Liver (tissue), 3 donors: ENCODE measurements around the gene TUBGCP5.

ENCODE experiments used
- EGR1 ChIP-seq, 2 donors: IDR thresholded peaks; 2 replicates each; pipeline ENCODE4 v1.6.1; 2016 to 2018; ENCODE audit warnings: antibody characterized with exemption in 2 of 2, low read depth in 2 of 2
- RXRA ChIP-seq, 2 donors: IDR thresholded peaks; 2 replicates each; pipeline ENCODE4 v1.6.1; 2017 to 2018; ENCODE audit warnings: antibody characterized with exemption in 2 of 2, mild to moderate bottlenecking in 1 of 2
- YY1 ChIP-seq: IDR thresholded peaks from 2 replicates; pipeline ENCODE4 v1.6.1; 2016; ENCODE audit warnings: antibody characterized with exemption, mild to moderate bottlenecking
- TF ChIP-seq, protein P1 (sequence below): fragments of 150-350 bp; IDR thresholded peaks from 2 replicates; pipeline ENCODE4 v1.5.1; 2017; ENCODE audit warnings: improper control_type of control experiment, low read depth, low read length; ENCODE audit not compliant: missing input control
- TF ChIP-seq, protein P2 (sequence below): IDR thresholded peaks from 2 replicates; pipeline ENCODE4 v1.6.1; 2016; ENCODE audit warnings: antibody characterized with exemption, mild to moderate bottlenecking
- TF ChIP-seq, protein P3 (sequence below): IDR thresholded peaks from 2 replicates; pipeline ENCODE4 v1.6.1; 2016; ENCODE audit warnings: antibody characterized with exemption
- donor health status: healthy.
- donor health status: healthy.

DNA sequence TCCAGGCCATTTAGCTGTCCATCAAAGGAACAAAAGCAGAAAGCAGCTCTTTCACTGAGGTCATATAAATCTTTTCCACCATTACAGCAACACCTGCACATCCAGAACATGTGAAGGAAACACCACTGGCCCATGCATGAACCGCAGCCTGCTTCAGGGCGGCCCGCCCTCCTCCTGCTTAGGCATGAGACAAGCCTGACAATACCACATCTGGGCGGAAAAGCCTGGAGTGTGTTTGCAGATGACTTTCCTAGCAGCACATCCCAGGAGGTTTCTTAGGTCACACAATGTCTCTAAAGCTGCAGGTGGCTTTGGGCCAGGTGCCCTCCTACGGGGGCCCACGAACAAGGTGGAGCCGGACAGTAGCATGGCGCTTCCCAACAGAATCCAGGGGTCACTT, 78.8 kb downstream of the TUBGCP5 start:
- TF ChIP-seq, protein P1, sequence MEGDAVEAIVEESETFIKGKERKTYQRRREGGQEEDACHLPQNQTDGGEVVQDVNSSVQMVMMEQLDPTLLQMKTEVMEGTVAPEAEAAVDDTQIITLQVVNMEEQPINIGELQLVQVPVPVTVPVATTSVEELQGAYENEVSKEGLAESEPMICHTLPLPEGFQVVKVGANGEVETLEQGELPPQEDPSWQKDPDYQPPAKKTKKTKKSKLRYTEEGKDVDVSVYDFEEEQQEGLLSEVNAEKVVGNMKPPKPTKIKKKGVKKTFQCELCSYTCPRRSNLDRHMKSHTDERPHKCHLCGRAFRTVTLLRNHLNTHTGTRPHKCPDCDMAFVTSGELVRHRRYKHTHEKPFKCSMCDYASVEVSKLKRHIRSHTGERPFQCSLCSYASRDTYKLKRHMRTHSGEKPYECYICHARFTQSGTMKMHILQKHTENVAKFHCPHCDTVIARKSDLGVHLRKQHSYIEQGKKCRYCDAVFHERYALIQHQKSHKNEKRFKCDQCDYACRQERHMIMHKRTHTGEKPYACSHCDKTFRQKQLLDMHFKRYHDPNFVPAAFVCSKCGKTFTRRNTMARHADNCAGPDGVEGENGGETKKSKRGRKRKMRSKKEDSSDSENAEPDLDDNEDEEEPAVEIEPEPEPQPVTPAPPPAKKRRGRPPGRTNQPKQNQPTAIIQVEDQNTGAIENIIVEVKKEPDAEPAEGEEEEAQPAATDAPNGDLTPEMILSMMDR = no peak
- TF ChIP-seq, protein P2, sequence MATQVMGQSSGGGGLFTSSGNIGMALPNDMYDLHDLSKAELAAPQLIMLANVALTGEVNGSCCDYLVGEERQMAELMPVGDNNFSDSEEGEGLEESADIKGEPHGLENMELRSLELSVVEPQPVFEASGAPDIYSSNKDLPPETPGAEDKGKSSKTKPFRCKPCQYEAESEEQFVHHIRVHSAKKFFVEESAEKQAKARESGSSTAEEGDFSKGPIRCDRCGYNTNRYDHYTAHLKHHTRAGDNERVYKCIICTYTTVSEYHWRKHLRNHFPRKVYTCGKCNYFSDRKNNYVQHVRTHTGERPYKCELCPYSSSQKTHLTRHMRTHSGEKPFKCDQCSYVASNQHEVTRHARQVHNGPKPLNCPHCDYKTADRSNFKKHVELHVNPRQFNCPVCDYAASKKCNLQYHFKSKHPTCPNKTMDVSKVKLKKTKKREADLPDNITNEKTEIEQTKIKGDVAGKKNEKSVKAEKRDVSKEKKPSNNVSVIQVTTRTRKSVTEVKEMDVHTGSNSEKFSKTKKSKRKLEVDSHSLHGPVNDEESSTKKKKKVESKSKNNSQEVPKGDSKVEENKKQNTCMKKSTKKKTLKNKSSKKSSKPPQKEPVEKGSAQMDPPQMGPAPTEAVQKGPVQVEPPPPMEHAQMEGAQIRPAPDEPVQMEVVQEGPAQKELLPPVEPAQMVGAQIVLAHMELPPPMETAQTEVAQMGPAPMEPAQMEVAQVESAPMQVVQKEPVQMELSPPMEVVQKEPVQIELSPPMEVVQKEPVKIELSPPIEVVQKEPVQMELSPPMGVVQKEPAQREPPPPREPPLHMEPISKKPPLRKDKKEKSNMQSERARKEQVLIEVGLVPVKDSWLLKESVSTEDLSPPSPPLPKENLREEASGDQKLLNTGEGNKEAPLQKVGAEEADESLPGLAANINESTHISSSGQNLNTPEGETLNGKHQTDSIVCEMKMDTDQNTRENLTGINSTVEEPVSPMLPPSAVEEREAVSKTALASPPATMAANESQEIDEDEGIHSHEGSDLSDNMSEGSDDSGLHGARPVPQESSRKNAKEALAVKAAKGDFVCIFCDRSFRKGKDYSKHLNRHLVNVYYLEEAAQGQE = no peak
- TF ChIP-seq EGR1 (IDR thresholded peaks at IDR 0.05; ENCODE audit: low read depth in 2 of 2) (no peak), YY1 (no peak), RXRA (IDR thresholded peaks at IDR 0.05) (no peak)
- TF ChIP-seq, protein P3, sequence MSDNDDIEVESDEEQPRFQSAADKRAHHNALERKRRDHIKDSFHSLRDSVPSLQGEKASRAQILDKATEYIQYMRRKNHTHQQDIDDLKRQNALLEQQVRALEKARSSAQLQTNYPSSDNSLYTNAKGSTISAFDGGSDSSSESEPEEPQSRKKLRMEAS = no peak
